ACC112 (cell line): ENCODE data around the gene CEP78.

Experiments used
- H2AFZ ChIP-seq: fragments of 200-600 bp; sonication (generic); one replicate; pipeline ENCODE4 v1.6.0; 2017; ENCODE audit warnings: antibody characterized with exemption, low read length; ENCODE audit not compliant: unreplicated experiment
- H3K27ac ChIP-seq: fragments of 200-600 bp; sonication (generic); 2 replicates; pipeline ENCODE4 v1.5.1; 2014; ENCODE audit warnings: low read depth, mild to moderate bottlenecking, antibody characterized with exemption, low read length, moderate library complexity
- H3K27me3 ChIP-seq: fragments of 200-600 bp; sonication (generic); 2 replicates; pipeline ENCODE4 v1.6.1; 2014; ENCODE audit warnings: mild to moderate bottlenecking, antibody characterized with exemption, low read length, moderate library complexity, mixed read lengths; ENCODE audit not compliant: insufficient read depth
- H3K36me3 ChIP-seq: fragments of 200-600 bp; sonication (generic); 2 replicates; pipeline ENCODE4 v1.6.1; 2016; ENCODE audit warnings: mild to moderate bottlenecking, antibody characterized with exemption, low read length, moderate library complexity, mixed read lengths; ENCODE audit not compliant: insufficient read depth
- H3K4me1 ChIP-seq: fragments of 200-600 bp; sonication (generic); one replicate; pipeline ENCODE4 v1.6.1; 2016; ENCODE audit warnings: low read length, mixed read lengths; ENCODE audit not compliant: insufficient read depth, unreplicated experiment, control insufficient read depth
- H3K4me3 ChIP-seq: fragments of 200-600 bp; sonication (generic); 2 replicates; pipeline ENCODE4 v1.5.1; 2014; ENCODE audit warnings: mild to moderate bottlenecking, low read depth, low read length
- H3K79me2 ChIP-seq: fragments of 200-600 bp; sonication (generic); one replicate; pipeline ENCODE4 v1.6.0; 2016; ENCODE audit warnings: low read length; ENCODE audit not compliant: control insufficient read depth, unreplicated experiment, insufficient read depth

The CEP78 gene

GRCh38 chr9:78321505-78321904 lies 85.6 kb downstream of the CEP78 start:
- Histone ChIP-seq H3K4me1 (no peaks in the 10 kb centered on the region), H3K27me3 (no peaks in the 10 kb centered on the region), H3K36me3 (0 out of 2 replicates have a peak, but pooled peaks cover 4% of the 10 kb centered on the region), H3K79me2 (no peaks in the 10 kb centered on the region), H2AFZ (no peak overlapping the region), H3K27ac (no peak overlapping the region), H3K4me3 (no peak overlapping the region)

DNA sequence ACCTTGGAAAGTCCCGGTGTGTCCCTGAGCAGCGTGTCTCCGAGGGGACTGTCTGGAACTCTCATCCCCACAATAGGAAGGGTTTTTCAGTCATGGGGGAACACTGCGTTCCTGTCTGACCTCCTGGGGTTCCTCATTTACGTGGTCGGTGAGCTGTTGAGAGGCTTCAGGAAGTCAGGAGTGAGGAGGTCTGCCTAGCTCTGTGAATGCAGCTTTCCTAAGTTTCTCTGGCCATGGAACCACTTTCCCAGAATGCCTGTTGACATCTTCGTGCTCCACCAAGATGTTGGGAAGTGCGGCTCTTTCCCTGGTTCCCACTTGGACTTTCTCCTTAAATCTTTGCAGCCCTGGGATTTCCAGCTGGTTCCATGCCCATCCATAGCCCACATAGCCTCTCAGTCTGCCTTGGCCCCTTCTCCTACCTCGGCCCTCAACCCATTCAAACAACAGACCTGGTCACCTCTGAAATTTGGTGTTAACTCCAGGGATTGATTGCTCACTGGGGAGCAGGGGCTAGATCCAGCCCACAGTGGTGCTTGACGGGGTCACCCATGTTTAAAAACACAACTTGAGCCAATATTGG lies 88.3 kb downstream of the CEP78 start:
- H2AFZ ChIP-seq: no peak overlapping the region
- no peaks in the 10 kb centered on the region for H3K27me3 ChIP-seq
- no peaks in the 10 kb centered on the region for H3K4me1 ChIP-seq
- no peak overlapping the region for H3K4me3 ChIP-seq
- no peak overlapping the region for H3K27ac ChIP-seq
- no peaks in the 10 kb centered on the region for H3K79me2 ChIP-seq
- H3K36me3 ChIP-seq: 0 out of 2 replicates have a peak, but pooled peaks cover 4% of the 10 kb centered on the region

- no peaks in the 10 kb centered on the region for H3K4me1 ChIP-seq
- H2AFZ ChIP-seq: no peak overlapping the region
- no peak overlapping the region for H3K27ac ChIP-seq
- H3K4me3 ChIP-seq: no peak overlapping the region
- H3K27me3 ChIP-seq: no peaks in the 10 kb centered on the region
- H3K36me3 ChIP-seq: 0 out of 2 replicates have a peak, but pooled peaks cover under 1% of the 10 kb centered on the region
- H3K79me2 ChIP-seq: no peaks in the 10 kb centered on the region
Observed at GRCh38 chr9:78324682-78325081, 88.8 kb downstream of the CEP78 start.

DNA sequence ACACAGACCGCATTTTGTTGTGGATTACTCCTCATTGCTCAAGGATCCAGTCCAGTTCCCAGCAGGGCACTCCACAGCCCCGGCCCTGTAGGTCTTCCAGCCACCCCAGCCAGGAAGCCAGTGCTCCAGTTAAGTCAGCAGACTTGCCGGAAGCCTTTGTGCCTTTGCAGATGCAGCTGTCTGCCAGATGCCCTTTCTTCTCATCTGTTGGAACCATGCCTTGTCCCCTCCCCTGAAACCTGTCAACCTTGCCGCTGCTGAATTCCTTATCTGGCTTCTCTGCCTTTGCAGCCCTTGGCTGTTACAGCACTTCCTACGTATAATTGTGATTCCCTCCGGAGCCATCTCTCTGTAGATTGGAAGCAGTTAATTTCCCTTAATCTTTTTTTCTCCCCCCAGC lies 89.5 kb downstream of the CEP78 start:
- H2AFZ ChIP-seq: no peak overlapping the region
- H3K4me1 ChIP-seq: no peaks in the 10 kb centered on the region
- H3K36me3 ChIP-seq: no peaks in the 10 kb centered on the region
- no peak overlapping the region for H3K4me3 ChIP-seq
- H3K27ac ChIP-seq: no peak overlapping the region
- no peaks in the 10 kb centered on the region for H3K27me3 ChIP-seq
- no peaks in the 10 kb centered on the region for H3K79me2 ChIP-seq

GRCh38 chr9:78325846-78326360 lies 90.0 kb downstream of the CEP78 start:
- no peak overlapping the region for H2AFZ ChIP-seq
- no peaks in the 10 kb centered on the region for H3K4me1 ChIP-seq
- H3K27ac ChIP-seq: no peak overlapping the region
- H3K36me3 ChIP-seq: no peaks in the 10 kb centered on the region
- H3K4me3 ChIP-seq: no peak overlapping the region
- H3K27me3 ChIP-seq: no peaks in the 10 kb centered on the region
- no peaks in the 10 kb centered on the region for H3K79me2 ChIP-seq

DNA sequence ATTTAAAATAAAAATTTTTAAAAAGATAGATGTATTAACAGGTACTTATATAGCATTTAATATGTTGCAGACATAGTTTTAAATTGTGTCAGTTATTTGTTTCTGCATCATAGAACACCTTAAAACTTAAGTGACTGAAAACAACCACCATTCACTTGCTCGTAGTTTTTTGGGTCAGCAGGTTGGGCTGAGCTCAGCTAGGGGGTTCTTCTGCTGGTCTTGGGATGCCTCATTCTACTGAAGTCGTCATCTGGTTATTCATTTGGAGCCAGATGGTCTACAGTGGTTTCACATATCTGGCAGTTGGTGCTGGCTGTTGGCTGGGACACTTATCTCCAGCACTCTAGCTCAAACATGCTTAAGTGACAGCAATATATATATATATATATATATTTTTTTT lies 90.7 kb downstream of the CEP78 start:
- Histone ChIP-seq H3K36me3 (no peaks in the 10 kb centered on the region), H3K4me1 (no peaks in the 10 kb centered on the region), H3K27ac (no peak overlapping the region), H3K79me2 (no peaks in the 10 kb centered on the region), H2AFZ (no peak overlapping the region), H3K4me3 (no peak overlapping the region), H3K27me3 (no peaks in the 10 kb centered on the region)
